NCI-H1048 (cell line): ENCODE results near the gene MRGPRD.

Experiments
- DNase-seq: peaks from one replicate; lab custom pipeline; 2025; lab: John Stamatoyannopoulos, UW

MRGPRD gene

GRCh38 chr11:68946416-68947090 is 34.2 kb downstream of the MRGPRD start:
- no peak for DNase-seq

- DNase-seq, result no peak
Observed at GRCh38 chr11:68942751-68943271, 38.0 kb downstream of the MRGPRD start.

GRCh38 chr11:68942095-68942620 is 38.6 kb downstream of the MRGPRD start:
- no peak for DNase-seq

GRCh38 chr11:68941324-68942094 is 39.3 kb downstream of the MRGPRD start:
- no peak for DNase-seq

- no peak for DNase-seq
Observed at GRCh38 chr11:68940651-68941323, 40.0 kb downstream of the MRGPRD start.

GRCh38 chr11:68939583-68940555 is 40.9 kb downstream of the MRGPRD start:
- DNase-seq, result no peak

GRCh38 chr11:68938816-68939582 is 41.8 kb downstream of the MRGPRD start:
- no peak for DNase-seq

GRCh38 chr11:68938088-68938487 is 42.7 kb downstream of the MRGPRD start:
- no peak for DNase-seq

GRCh38 chr11:68936676-68937620 is 43.8 kb downstream of the MRGPRD start:
- no peak for DNase-seq

GRCh38 chr11:68936358-68936636 is 44.5 kb downstream of the MRGPRD start:
- no peak for DNase-seq

GRCh38 chr11:68935516-68936357 is 45.0 kb downstream of the MRGPRD start:
- DNase-seq, result no peak

- no peak for DNase-seq
Observed at GRCh38 chr11:68935066-68935465, 45.7 kb downstream of the MRGPRD start.

GRCh38 chr11:68934666-68935065 is 46.1 kb downstream of the MRGPRD start:
- DNase-seq, result no peak

GRCh38 chr11:68934321-68934645 is 46.5 kb downstream of the MRGPRD start:
- DNase-seq, result no peak

- DNase-seq, result no peak
Observed at GRCh38 chr11:68933605-68934320, 47.0 kb downstream of the MRGPRD start.

- no peak for DNase-seq
Observed at GRCh38 chr11:68932933-68933577, 47.7 kb downstream of the MRGPRD start.

- DNase-seq, result no peak
Observed at GRCh38 chr11:68932358-68932757, 48.4 kb downstream of the MRGPRD start.

GRCh38 chr11:68931911-68932310 is 48.9 kb downstream of the MRGPRD start:
- no peak for DNase-seq
